H1 (cell line): ENCODE data around the gene CNOT6L. TPM values are rescaled to one million over a fixed set of nuclear protein-coding genes. Genes with fewer than 3 reads are reported as not detected.

Source experiments
- CHD1 ChIP-seq: IDR thresholded peaks from 2 replicates; pipeline ENCODE4 v1.6.1; 2012; ENCODE audit warnings: low read depth, low read length, improper control_type of control experiment
- SP1 ChIP-seq: IDR thresholded peaks from 2 replicates; pipeline ENCODE4 v1.6.1; 2011; ENCODE audit warnings: low read depth, low read length
- polyA plus RNA-seq, 7 experiments: library from polyadenylated mRNA; depleted of rRNA in 3 of 7; stranded (reverse) in 5 of 7; unstranded in 2 of 7; fragments of >200 nt in 5 of 7; fragments of 200-250 nt in 2 of 7; gene quantifications; 1 replicate in 5 of 7; 2 replicates in 1 of 7; 4 replicates in 1 of 7; pipeline versions ENCODE4 v1.2.1 to v1.2.3, GENCODE V29; 2011 to 2013; ENCODE audit warnings: missing spikeins in 2 of 7, mixed read lengths in 2 of 7
- total RNA-seq: library from RNA; stranded (reverse); fragmentation: NEBNext Ultra II Directional; extraction: Animal tissue kit (Norgen Biotek cat#: 25700); gene quantifications from 2 replicates; pipeline ENCODE4 v1.2.1, GENCODE V29; 2021

CNOT6L gene
- total and polyA plus RNA-seq, 2 of the 8 experiments (the other 6 are each of a cell fraction or from before 2014, with no cell fraction given) = 2.0 to 22.4 TPM

DNA sequence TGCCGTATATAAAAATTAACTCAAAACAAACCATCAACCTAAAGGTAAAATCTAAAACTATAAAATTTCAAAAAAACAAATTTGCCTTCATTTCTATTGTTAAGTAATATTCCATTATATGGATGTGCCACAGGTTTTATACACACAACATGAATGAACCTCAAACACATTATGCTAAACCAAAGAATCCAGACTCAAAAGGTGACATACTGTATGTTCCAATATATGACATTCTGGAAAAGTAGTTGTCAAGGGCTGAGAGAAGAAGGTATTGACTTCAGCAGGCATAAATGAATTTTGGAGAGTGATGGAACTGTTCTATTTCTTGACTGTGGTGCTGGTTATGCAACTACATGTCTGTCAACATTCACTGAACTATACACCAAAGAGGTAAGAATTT lies 56.6 kb downstream of the CNOT6L start (continued):
- TF ChIP-seq SP1 = no peak
- TF ChIP-seq CHD1 = no peak
